HEK293 (cell line): ENCODE data around the gene AGBL3.
"Not testable (repeated sequence)": the region's sequence is repeated elsewhere in the genome, so short reads cannot be mapped to it uniquely, and the experiment has no call there.

Experiments used
- ZNF211 ChIP-seq: fragments of 450-650 bp; formaldehyde crosslinking; IDR thresholded peaks from 2 replicates; pipeline ENCODE4 v1.5.1; 2016; ENCODE audit warnings: low read depth, missing biosample characterization, missing genetic modification characterization
- ZNF274 ChIP-seq, 2 experiments: fragments of 200-500 bp in 1 of 2; fragments of 450-650 bp in 1 of 2; sonication (Bioruptor generic) in 1 of 2; formaldehyde crosslinking in 1 of 2; IDR thresholded peaks; 2 replicates each; pipeline versions ENCODE4 v1.5.1 to v1.6.1; 2014 to 2016; ENCODE audit warnings: borderline replicate concordance in 1 of 2, inconsistent platforms in 1 of 2, low read length in 1 of 2, missing biosample characterization in 1 of 2, missing genetic modification characterization in 1 of 2
- TF ChIP-seq, protein P1 (sequence below): fragments of 450-650 bp; formaldehyde crosslinking; IDR thresholded peaks from 2 replicates; pipeline ENCODE4 v1.5.1; 2016; ENCODE audit warnings: missing biosample characterization, missing genetic modification characterization
- TF ChIP-seq, protein P2 (sequence below): fragments of 450-650 bp; formaldehyde crosslinking; IDR thresholded peaks from 2 replicates; pipeline ENCODE4 v1.5.1; 2016; ENCODE audit warnings: missing biosample characterization, missing genetic modification characterization

DNA sequence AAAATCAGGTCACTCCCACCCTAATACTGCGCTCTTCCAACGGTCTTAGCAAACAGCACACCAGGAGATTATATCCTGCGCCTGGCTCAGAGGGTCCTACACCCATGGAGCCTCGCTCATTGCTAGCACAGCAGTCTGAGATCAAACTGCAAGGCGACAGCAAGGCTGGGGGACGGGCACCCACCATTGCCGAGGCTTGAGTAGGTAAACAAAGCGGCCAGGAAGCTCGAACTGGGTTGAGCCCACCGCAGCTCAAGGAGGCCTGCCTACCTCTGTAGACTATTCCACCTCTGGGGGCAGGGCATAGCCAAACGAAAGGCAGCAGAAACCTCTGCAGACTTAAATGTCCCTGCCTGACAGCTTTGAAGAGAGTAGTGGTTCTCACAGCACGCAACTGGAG is 80.7 kb downstream of the AGBL3 start:
- TF ChIP-seq, protein P1, sequence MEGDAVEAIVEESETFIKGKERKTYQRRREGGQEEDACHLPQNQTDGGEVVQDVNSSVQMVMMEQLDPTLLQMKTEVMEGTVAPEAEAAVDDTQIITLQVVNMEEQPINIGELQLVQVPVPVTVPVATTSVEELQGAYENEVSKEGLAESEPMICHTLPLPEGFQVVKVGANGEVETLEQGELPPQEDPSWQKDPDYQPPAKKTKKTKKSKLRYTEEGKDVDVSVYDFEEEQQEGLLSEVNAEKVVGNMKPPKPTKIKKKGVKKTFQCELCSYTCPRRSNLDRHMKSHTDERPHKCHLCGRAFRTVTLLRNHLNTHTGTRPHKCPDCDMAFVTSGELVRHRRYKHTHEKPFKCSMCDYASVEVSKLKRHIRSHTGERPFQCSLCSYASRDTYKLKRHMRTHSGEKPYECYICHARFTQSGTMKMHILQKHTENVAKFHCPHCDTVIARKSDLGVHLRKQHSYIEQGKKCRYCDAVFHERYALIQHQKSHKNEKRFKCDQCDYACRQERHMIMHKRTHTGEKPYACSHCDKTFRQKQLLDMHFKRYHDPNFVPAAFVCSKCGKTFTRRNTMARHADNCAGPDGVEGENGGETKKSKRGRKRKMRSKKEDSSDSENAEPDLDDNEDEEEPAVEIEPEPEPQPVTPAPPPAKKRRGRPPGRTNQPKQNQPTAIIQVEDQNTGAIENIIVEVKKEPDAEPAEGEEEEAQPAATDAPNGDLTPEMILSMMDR (tag by site-specific recombination): not testable (repeated sequence)
- not testable (repeated sequence) for TF ChIP-seq ZNF211 (tag by site-specific recombination); ZNF274 (IDR thresholded peaks at IDR 0.05; ENCODE audit: low read length); ZNF274 (tag by site-specific recombination; IDR thresholded peaks at IDR 0.05; ENCODE audit: borderline replicate concordance)
- TF ChIP-seq, protein P2, sequence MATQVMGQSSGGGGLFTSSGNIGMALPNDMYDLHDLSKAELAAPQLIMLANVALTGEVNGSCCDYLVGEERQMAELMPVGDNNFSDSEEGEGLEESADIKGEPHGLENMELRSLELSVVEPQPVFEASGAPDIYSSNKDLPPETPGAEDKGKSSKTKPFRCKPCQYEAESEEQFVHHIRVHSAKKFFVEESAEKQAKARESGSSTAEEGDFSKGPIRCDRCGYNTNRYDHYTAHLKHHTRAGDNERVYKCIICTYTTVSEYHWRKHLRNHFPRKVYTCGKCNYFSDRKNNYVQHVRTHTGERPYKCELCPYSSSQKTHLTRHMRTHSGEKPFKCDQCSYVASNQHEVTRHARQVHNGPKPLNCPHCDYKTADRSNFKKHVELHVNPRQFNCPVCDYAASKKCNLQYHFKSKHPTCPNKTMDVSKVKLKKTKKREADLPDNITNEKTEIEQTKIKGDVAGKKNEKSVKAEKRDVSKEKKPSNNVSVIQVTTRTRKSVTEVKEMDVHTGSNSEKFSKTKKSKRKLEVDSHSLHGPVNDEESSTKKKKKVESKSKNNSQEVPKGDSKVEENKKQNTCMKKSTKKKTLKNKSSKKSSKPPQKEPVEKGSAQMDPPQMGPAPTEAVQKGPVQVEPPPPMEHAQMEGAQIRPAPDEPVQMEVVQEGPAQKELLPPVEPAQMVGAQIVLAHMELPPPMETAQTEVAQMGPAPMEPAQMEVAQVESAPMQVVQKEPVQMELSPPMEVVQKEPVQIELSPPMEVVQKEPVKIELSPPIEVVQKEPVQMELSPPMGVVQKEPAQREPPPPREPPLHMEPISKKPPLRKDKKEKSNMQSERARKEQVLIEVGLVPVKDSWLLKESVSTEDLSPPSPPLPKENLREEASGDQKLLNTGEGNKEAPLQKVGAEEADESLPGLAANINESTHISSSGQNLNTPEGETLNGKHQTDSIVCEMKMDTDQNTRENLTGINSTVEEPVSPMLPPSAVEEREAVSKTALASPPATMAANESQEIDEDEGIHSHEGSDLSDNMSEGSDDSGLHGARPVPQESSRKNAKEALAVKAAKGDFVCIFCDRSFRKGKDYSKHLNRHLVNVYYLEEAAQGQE (tag by site-specific recombination): not testable (repeated sequence)
